Lower leg skin (tissue), 3 donors: Measurements from ENCODE around the gene SECISBP2L.

ENCODE experiments used
- CTCF ChIP-seq, 3 donors: fragments of 450-650 bp; IDR thresholded peaks; one replicate each; pipeline ENCODE4 v1.5.1; 2016; ENCODE audit warnings: antibody characterized with exemption in 3 of 3, mild to moderate bottlenecking in 3 of 3, moderate library complexity in 2 of 3
- POLR2A ChIP-seq, 2 donors: fragments of 450-650 bp; IDR thresholded peaks; one replicate each; pipeline ENCODE4 v1.6.1; 2016 to 2017; ENCODE audit warnings: antibody characterized with exemption in 2 of 2, mild to moderate bottlenecking in 1 of 2, moderate library complexity in 1 of 2

GRCh38 chr15:48981941-48982340 lies 64.3 kb downstream of the SECISBP2L start:
- TF ChIP-seq CTCF (IDR thresholded peaks at IDR 0.05) (no peak), POLR2A (IDR thresholded peaks at IDR 0.05) (no peak)
